GM19467 (cell line): ENCODE data around the gene TBX4.

Experiments
- ATAC-seq: cut with Tn5 transposase; IDR thresholded peaks from one replicate; pipeline ENCODE4 v1.9.1; 2021; ENCODE audit warnings: mild to moderate bottlenecking, moderate library complexity; ENCODE audit not compliant: unreplicated experiment

TBX4 gene

GRCh38 chr17:61464130-61464842 lies 12.1 kb downstream of the TBX4 start:
- ATAC-seq: no peak

DNA sequence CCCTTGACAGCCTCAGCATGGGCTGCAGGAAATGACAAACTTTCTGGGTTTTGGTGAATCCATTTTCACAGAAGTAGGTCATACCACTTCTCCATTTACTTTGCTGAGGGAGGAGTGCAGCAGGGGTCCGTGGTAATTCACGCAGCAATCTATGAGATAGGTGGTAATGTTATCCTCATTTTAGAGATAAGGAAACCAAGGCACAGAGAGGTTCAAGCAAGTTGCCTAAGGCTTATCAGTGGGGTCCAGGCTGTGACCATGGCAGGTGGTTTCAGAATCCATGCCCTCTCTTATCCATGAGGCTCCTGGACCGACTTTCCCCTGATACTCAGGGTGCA lies 12.6 kb downstream of the TBX4 start:
- ATAC-seq: no peak

DNA sequence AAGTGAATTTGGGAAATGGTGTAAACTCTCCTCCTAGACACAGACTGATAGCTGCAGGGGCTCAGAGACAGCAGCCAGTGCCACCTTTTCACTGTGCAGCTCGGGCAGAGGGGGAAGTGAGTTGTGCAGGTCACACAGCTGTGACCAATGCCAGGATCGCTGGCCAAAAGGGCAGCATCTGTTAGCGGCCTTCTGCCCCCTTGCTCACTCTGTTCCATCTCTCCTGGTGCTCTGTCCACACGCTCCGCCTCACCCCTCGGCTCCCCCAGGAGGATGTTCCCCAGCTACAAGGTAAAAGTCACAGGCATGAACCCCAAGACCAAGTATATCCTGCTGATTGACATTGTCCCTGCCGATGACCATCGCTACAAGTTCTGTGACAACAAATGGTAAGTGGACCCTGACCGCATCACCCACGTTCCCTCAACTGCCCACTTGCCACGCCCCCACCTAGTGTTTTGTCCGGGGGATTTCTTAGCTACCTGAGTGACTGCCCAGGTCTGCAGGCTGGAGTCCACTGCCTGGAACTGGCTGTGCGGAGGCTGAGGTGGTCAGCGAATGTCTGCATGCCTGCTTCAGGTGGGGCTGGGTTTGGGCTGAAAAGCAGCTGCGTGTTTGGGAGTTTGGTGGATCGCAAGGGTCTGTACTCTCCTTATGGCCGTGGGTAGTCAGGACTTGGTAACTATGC lies 13.5 kb downstream of the TBX4 start:
- ATAC-seq: no peak

DNA sequence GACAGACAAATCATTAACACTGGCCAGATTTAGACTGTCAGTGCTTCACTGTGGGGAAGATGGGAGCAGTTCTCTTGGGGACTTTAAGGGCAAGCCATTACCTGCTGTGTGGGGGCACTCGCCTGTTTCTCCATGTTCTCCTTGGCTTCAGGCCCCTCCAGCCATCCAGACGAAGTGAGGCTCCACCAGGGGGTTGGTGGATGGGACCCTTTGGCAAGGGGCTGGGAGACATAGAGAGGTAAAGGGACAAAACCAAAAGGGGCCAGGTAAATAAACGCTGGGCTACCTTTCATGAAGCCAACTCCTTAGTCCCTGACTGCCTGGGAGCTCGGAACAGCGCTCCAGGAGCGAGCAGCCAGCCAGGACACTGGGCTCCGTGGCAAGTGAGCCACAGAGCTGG lies 14.0 kb downstream of the TBX4 start:
- no peak for ATAC-seq

GRCh38 chr17:61467416-61468262 lies 15.4 kb downstream of the TBX4 start:
- ATAC-seq: no peak

- ATAC-seq: no peak
Observed at GRCh38 chr17:61468263-61468907, 16.2 kb downstream of the TBX4 start.

DNA sequence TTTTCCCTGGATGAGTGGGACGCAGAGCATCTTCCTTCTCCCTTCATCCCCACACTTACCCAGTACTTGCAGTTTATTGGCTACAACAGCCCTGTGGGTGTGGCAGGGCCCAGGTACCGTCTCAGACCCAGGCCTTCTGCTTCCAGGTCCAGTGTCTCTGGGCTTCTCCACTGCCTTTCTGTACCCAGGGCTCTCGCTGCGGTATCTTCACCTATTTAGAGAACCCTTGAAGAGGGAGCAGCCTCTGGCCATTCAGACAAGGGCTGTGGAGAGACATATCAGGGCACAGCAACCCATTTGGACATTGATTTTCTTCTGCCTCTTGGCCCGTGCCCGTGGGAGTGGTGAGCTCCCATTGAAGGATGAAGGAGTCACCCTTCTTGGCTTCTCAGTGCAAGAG lies 17.3 kb downstream of the TBX4 start:
- ATAC-seq: no peak

DNA sequence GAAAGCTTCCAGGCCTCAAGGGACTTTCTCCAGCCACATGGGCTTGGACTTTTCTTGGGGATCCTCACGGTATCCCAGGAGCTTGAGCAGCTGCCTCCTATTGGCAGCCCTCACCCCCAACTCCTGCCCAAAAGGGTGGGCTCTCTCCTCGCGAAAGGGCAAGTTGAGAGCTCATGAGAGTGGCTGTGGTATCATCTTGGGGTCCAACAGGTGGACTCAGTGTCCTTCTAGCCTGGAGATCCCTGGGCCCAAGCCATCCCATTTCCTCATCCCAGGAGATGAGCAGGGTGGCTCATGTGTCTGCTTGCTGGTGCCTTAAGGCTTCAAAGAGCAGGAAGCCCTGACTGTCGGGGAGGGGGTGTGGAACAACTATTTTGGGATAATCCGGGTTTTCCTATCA lies 17.7 kb downstream of the TBX4 start:
- no peak for ATAC-seq

DNA sequence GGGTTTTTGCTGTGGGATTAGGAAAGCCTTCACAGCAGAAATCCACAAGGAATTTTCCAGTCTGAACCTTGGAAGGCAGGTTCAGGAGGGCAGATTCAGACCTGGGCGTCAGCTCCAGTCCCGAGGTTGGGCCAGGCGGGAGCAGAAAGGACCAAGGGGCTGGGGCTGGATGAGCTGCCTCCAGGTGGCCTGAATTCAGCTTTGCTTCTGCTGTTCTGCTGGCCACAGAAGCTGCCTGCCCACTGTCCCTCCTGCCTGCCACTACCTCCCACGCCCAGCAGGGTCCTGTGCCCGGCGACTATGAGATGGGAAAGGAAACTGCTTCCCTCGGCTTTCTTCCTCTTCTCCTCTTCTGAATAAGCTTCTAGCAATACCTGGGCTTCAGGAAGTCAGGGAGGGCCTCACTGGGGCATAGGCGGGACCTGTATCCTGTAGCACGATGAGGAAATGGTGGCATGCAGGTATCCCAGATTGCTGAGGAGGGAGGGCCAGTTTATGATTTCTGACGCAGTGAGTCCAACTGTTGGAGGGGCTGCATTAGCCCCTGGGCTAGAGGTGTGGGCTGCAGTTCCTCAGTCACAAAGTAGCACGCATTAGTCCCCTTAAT lies 18.4 kb downstream of the TBX4 start:
- no peak for ATAC-seq

GRCh38 chr17:61474235-61474927 lies 22.2 kb downstream of the TBX4 start:
- no peak for ATAC-seq

DNA sequence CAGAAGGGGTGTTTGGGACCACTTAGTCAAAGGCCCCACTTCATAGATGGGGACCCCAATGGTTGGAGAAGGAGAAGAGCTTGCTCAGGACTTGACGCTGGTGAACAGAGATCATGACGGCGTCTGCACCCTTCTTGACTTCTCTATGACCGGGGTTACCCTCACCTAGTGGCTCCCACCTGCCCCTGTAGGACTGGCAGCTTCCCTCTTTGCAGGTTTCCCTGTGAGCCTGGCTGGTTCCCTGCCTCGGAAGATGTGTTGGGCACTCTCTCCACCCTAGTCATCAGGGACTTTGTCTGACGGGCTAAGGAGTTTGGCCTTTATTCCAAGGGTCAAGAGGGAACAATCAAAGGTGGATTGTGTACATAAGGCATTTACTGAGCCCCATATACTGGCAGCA lies 22.7 kb downstream of the TBX4 start:
- ATAC-seq: no peak

DNA sequence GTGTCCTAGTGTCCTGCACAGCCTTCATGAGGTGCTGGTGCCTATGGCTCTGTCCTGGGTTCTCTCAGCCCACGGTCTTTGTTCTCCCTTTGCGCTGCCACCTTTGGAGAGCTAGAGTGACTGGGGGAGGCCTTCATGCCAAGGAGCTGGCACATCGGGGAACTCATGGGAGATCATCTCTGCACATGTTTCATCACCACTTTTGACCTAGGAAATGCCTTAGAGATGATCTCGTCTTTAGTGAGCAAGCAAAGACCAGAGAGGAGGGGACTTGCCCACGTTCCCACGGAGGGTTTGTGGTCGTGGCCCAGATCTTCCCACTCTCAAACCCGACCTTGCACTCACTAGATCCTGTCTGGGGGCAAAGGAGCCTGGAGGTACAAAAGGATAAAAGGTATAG lies 23.5 kb downstream of the TBX4 start:
- ATAC-seq: no peak

- ATAC-seq: no peak
Observed at GRCh38 chr17:61476476-61477203, 24.4 kb downstream of the TBX4 start.

- no peak for ATAC-seq
Observed at GRCh38 chr17:61477204-61477834, 25.1 kb downstream of the TBX4 start.

- no peak for ATAC-seq
Observed at GRCh38 chr17:61478026-61478789, 26.0 kb downstream of the TBX4 start.

- no peak for ATAC-seq
Observed at GRCh38 chr17:61478790-61479492, 26.7 kb downstream of the TBX4 start.

- ATAC-seq: no peak
Observed at GRCh38 chr17:61479493-61480413, 27.5 kb downstream of the TBX4 start.
